22Rv1 (cell line): Measurements from ENCODE around the gene CD40LG.

ENCODE experiments used
- CTCF ChIP-seq: fragments of 450-650 bp; IDR thresholded peaks from 2 replicates; pipeline ENCODE4 v1.5.1; 2017; ENCODE audit warnings: mild to moderate bottlenecking
- ZFX ChIP-seq: fragments of 450-650 bp; IDR thresholded peaks from 2 replicates; pipeline ENCODE4 v1.6.1; 2017; ENCODE audit warnings: antibody characterized with exemption, borderline replicate concordance

- no peak for TF ChIP-seq CTCF
- no peak for TF ChIP-seq ZFX
These were observed 44.3 kb downstream of the CD40LG start for GRCh38 chrX:136692271-136692670.
